SK-N-SH (cell line): Measurements from ENCODE around the gene GLMP. TPM values are rescaled to one million over a fixed set of nuclear protein-coding genes. Genes with fewer than 3 reads are reported as not detected.

ENCODE experiments used
- CTCF ChIA-PET: fragments of 300-600, 350-600 bp; formaldehyde crosslinking; extraction: SDS; loops from one replicate; lab custom pipeline; 2021; lab: Yijun Ruan, JAX
- POLR2A ChIA-PET: fragments of 350-600 bp; sonication (Branson Sonifier 250); formaldehyde crosslinking; extraction: SDS; loops from one replicate; lab custom pipeline; 2020; ENCODE audit warnings: antibody characterized with exemption, inconsistent platforms; lab: Yijun Ruan, JAX
- DNase-seq: peaks from one replicate; pipeline ENCODE4 v3.0.0; 2012
- H2AFZ ChIP-seq: fragments of 200-600 bp; sonication (generic); 2 replicates; pipeline ENCODE4 v1.8.1; 2016; ENCODE audit warnings: antibody characterized with exemption, mild to moderate bottlenecking, low read depth
- H3F3A ChIP-seq: fragments of 200-600 bp; sonication (generic); replicated peaks from 2 replicates; pipeline ENCODE3; 2016; ENCODE audit warnings: antibody characterized with exemption, mild to moderate bottlenecking; ENCODE audit not compliant: insufficient read depth
- H3K27ac ChIP-seq, 2 experiments: fragments of 200-500 bp in 1 of 2; fragments of 200-600 bp in 1 of 2; sonication (Bioruptor generic) in 1 of 2; sonication (generic), shearing (Covaris generic) in 1 of 2; 2 replicates each; pipeline versions ENCODE4 v1.5.1 to v1.6.1; 2014 to 2016; ENCODE audit warnings: low read depth in 2 of 2, inconsistent platforms in 1 of 2, low read length in 1 of 2, mild to moderate bottlenecking in 1 of 2, mixed read lengths in 1 of 2
- H3K27me3 ChIP-seq: fragments of 200-600 bp; sonication (generic), shearing (Covaris generic); 2 replicates; pipeline ENCODE4 v1.6.1; 2016; ENCODE audit warnings: mixed run types; ENCODE audit not compliant: insufficient read depth
- H3K36me3 ChIP-seq, 2 experiments: fragments of 200-500 bp in 1 of 2; fragments of 200-600 bp in 1 of 2; sonication (Bioruptor generic) in 1 of 2; sonication (generic) in 1 of 2; replicated peaks in 1 of 2; 2 replicates each; pipeline versions ENCODE3 to v1.5.1; 2014 to 2016; ENCODE audit warnings: low read length in 1 of 2, mild to moderate bottlenecking in 1 of 2; ENCODE audit not compliant: insufficient read depth in 2 of 2, control insufficient read depth in 1 of 2
- H3K4me1 ChIP-seq, 2 experiments: fragments of 200-500 bp in 1 of 2; fragments of 200-600 bp in 1 of 2; sonication (Bioruptor generic) in 1 of 2; sonication (generic), shearing (Covaris generic) in 1 of 2; 2 replicates each; pipeline versions ENCODE4 v1.5.1 to v1.6.1; 2014 to 2016; ENCODE audit warnings: low read depth in 1 of 2, low read length in 1 of 2, mixed run types in 1 of 2; ENCODE audit not compliant: insufficient read depth in 2 of 2, control insufficient read depth in 1 of 2
- H3K4me2 ChIP-seq: fragments of 200-600 bp; sonication (generic), shearing (Covaris generic); 2 replicates; pipeline ENCODE4 v1.6.1; 2017; ENCODE audit warnings: mixed run types
- H3K4me3 ChIP-seq, 2 experiments: fragments of 200-500 bp in 1 of 2; fragments of 200-600 bp in 1 of 2; sonication (Bioruptor generic) in 1 of 2; sonication (generic), shearing (Covaris generic) in 1 of 2; 2 replicates each; pipeline versions ENCODE4 v1.5.1 to v1.8.1; 2014 to 2016; ENCODE audit warnings: low read depth in 2 of 2, inconsistent platforms in 1 of 2, low read length in 1 of 2, mild to moderate bottlenecking in 1 of 2, mixed read lengths in 1 of 2, moderate library complexity in 1 of 2
- H3K79me2 ChIP-seq: fragments of 200-600 bp; sonication (generic); 2 replicates; pipeline ENCODE4 v1.8.1; 2017; ENCODE audit warnings: mild to moderate bottlenecking; ENCODE audit not compliant: insufficient read depth
- H3K9ac ChIP-seq: fragments of 200-600 bp; sonication (generic); 2 replicates; pipeline ENCODE4 v1.6.1; 2017; ENCODE audit warnings: mixed run types
- H3K9me2 ChIP-seq: fragments of 200-600 bp; sonication (generic); 2 replicates; pipeline ENCODE4 v1.6.1; 2017; ENCODE audit warnings: mixed run types
- H3K9me3 ChIP-seq: fragments of 200-600 bp; sonication (generic); 2 replicates; pipeline ENCODE4 v1.6.1; 2017; ENCODE audit warnings: mixed run types, mild to moderate bottlenecking, moderate library complexity
- H4K20me1 ChIP-seq: fragments of 200-600 bp; sonication (generic); 2 replicates; pipeline ENCODE4 v1.6.1; 2017; ENCODE audit warnings: mild to moderate bottlenecking, mixed run types; ENCODE audit not compliant: insufficient read depth
- CHD2 ChIP-seq: fragments of 150-350 bp; IDR thresholded peaks from 2 replicates; pipeline ENCODE4 v1.6.1; 2018; ENCODE audit warnings: low read length; ENCODE audit not compliant: partially characterized antibody
- CTCF ChIP-seq: fragments of 200-600 bp; sonication (generic); IDR thresholded peaks from 2 replicates; pipeline ENCODE4 v1.6.1; 2017; ENCODE audit warnings: antibody characterized with exemption, mild to moderate bottlenecking, moderate library complexity
- EP300 ChIP-seq, 2 experiments: IDR thresholded peaks; 2 replicates each; pipeline versions ENCODE4 v1.4.0 to v1.6.1; 2012; ENCODE audit warnings: borderline replicate concordance in 1 of 2, low read depth in 1 of 2, low read length in 1 of 2
- EZH2phosphoT487 ChIP-seq: fragments of 200-600 bp; sonication (generic); IDR thresholded peaks from 2 replicates; pipeline ENCODE4 v1.6.1; 2017; ENCODE audit warnings: low read depth, mixed run types, mild to moderate bottlenecking, antibody characterized with exemption, moderate library complexity, borderline replicate concordance
- FOSL2 ChIP-seq: IDR thresholded peaks from 2 replicates; pipeline ENCODE4 v1.4.0; 2012; ENCODE audit warnings: low read depth, mild to moderate bottlenecking, moderate library complexity, borderline replicate concordance
- FOXJ3 ChIP-seq: sonication (generic); formaldehyde crosslinking; IDR thresholded peaks from 2 replicates; pipeline ENCODE4 v1.5.1; 2020; ENCODE audit warnings: mild to moderate bottlenecking, missing genetic modification reagents
- GABPA ChIP-seq: IDR thresholded peaks from 2 replicates; pipeline ENCODE4 v1.4.0; 2012; ENCODE audit warnings: low read depth, mild to moderate bottlenecking
- GATA2 ChIP-seq: sonication (generic); formaldehyde crosslinking; IDR thresholded peaks from 2 replicates; pipeline ENCODE4 v1.5.0; 2020; ENCODE audit warnings: mild to moderate bottlenecking, missing genetic modification reagents
- NRF1 ChIP-seq: IDR thresholded peaks from 2 replicates; pipeline ENCODE4 v1.6.1; 2012; ENCODE audit warnings: low read depth, mild to moderate bottlenecking, low read length
- RXRA ChIP-seq: IDR thresholded peaks from 2 replicates; pipeline ENCODE4 v1.4.0; 2012; ENCODE audit warnings: low read depth, mild to moderate bottlenecking, borderline replicate concordance
- SIN3A ChIP-seq: IDR thresholded peaks from 2 replicates; pipeline ENCODE4 v1.6.1; 2012; ENCODE audit warnings: low read depth, mild to moderate bottlenecking, low read length, moderate library complexity, borderline replicate concordance
- TCF12 ChIP-seq: IDR thresholded peaks from 2 replicates; pipeline ENCODE4 v1.4.0; 2012
- USF1 ChIP-seq: IDR thresholded peaks from 2 replicates; pipeline ENCODE4 v1.4.0; 2012; ENCODE audit warnings: low read depth, borderline replicate concordance
- USF2 ChIP-seq: fragments of 150-350 bp; IDR thresholded peaks from 2 replicates; pipeline ENCODE4 v1.6.1; 2017; ENCODE audit warnings: antibody characterized with exemption, low read length, low read depth, borderline replicate concordance
- YY1 ChIP-seq: IDR thresholded peaks from 2 replicates; pipeline ENCODE4 v1.4.0; 2012; ENCODE audit warnings: low read depth, mild to moderate bottlenecking
- WGBS: methylation state at CpG from one replicate; pipeline ENCODE4 v1.1.6; 2017; ENCODE audit warnings: low lambda C conversion rate; 5-methylcytosine and 5-hydroxymethylcytosine counted together
- polyA plus RNA-seq, 3 experiments: library from polyadenylated mRNA; depleted of rRNA; stranded (reverse); fragments of >200 nt; gene quantifications; 2 replicates each; pipeline ENCODE4 v1.2.3, GENCODE V29; 2012

Gene GLMP
- polyA plus RNA-seq, 1 of the 3 experiments (the other 2 are of a cell fraction) = 41.7 TPM

DNA sequence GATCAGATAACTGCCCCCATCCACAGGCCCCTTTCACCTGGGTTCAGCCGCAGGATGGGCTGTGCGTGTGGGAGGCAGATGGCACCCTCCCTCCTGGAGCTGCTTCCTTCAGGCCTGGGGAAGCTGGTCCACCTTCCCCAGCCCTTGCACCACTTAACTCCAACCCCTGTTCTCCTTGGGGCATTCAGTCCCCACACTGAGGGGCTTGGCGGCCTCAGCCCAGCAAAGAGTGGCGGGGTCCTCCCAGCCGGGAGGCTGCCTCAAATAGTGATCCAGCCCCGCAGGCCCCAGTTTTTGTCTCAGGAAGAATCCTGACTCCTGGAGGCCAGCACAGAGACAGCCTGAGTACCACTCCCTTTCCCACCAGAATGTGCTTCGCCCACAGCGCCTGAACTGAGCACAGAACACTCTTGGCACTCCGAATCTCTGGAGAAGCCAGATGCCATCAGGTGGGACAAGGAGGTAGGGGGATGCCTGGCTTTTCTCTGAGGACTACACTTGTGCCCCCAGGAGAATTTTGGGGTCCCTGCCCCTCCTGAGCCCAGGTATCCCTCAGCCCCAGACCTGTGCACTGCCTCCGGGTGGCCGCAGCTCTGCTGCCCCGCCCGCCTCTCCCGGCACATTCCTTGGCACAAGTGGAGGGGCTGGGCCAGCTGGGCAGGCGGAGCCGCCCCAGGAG is 48.6 kb downstream of the GLMP start:
- CTCF ChIA-PET = interaction anchor here (1.4 to 4.0 kb wide), 4 partner anchors 10 to 87 kb away, joined by 4 to 26 read pairs (median 12); no protein-coding TSS in a partner anchor
- H3F3A ChIP-seq = peaks cover 4% of the 10 kb centered on the region
- H3K36me3 ChIP-seq = peaks cover 5 to 38% of the 10 kb centered on the region in 2 experiments
- H3K4me1 ChIP-seq = peaks cover 2 to 63% of the 10 kb centered on the region in 2 experiments; a peak in 3 of 4 replicates
- TF ChIP-seq USF1 (no peak), SIN3A (no peak), TCF12 (no peak), FOSL2 (no peak), EP300 (IDR thresholded peaks at IDR 0.05; ENCODE audit: borderline replicate concordance in 1 of 2, low read depth in 1 of 2, low read length in 1 of 2) (no peak), USF2 (no peak), YY1 (no peak), RXRA (no peak), CHD2 (no peak), NRF1 (no peak), GABPA (no peak), GATA2 (CRISPR knock-in tag) (no peak), CTCF (no peak), FOXJ3 (CRISPR knock-in tag) (no peak), EZH2phosphoT487 (no peak)
- WGBS = 96% methylated on average over 6 of the region's 16 CpGs
- no peak overlapping the region for H3K4me2 ChIP-seq
- H3K27ac ChIP-seq = no peak overlapping the region; a peak in 1 of 4 replicates
- H3K9me2 ChIP-seq = no peaks in the 10 kb centered on the region
- H3K9ac ChIP-seq = no peak overlapping the region
- H4K20me1 ChIP-seq = no peaks in the 10 kb centered on the region
- no peaks in the 10 kb centered on the region for H3K9me3 ChIP-seq
- no peaks in the 10 kb centered on the region for H3K79me2 ChIP-seq
- no peak overlapping the region for H3K4me3 ChIP-seq
- H2AFZ ChIP-seq = no peak overlapping the region
- POLR2A ChIA-PET = interaction anchor here (1.0 kb wide), 1 partner anchor 15 kb away, joined by 3 read pairs; no protein-coding TSS in a partner anchor
- H3K27me3 ChIP-seq = no peaks in the 10 kb centered on the region
- DNase-seq = no peak
